Measurements from ENCODE around the gene NAP1L4. TPM values are rescaled to one million over a fixed set of nuclear protein-coding genes. Genes with fewer than 3 reads are reported as not detected.

Gene NAP1L4
- total RNA-seq, 4 donors from 2014 or later, result 67.2 to 99.0 (median 82.4) TPM

DNA sequence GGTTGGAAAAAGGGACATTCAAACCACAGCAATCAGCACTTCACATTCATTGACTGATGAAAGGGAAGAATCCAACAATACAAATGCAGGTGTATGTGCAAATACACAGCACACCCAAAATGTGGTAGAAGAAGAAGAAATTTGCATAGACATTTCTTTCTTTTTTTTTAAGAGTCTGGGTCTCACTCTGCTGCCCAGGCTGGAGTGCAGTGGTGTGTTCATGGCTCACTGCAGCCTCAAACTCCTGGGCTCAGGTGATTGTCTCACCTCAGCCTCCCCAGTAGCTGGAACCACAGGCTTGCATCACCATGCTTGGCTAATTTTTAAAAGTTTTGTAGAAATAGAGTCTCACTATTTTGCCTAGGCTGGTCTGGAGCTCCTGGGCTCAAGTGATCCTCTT is 43.2 kb upstream of the NAP1L4 start:
- no peak for TF ChIP-seq POLR2A (IDR thresholded peaks at IDR 0.05)
- TF ChIP-seq, protein P1, sequence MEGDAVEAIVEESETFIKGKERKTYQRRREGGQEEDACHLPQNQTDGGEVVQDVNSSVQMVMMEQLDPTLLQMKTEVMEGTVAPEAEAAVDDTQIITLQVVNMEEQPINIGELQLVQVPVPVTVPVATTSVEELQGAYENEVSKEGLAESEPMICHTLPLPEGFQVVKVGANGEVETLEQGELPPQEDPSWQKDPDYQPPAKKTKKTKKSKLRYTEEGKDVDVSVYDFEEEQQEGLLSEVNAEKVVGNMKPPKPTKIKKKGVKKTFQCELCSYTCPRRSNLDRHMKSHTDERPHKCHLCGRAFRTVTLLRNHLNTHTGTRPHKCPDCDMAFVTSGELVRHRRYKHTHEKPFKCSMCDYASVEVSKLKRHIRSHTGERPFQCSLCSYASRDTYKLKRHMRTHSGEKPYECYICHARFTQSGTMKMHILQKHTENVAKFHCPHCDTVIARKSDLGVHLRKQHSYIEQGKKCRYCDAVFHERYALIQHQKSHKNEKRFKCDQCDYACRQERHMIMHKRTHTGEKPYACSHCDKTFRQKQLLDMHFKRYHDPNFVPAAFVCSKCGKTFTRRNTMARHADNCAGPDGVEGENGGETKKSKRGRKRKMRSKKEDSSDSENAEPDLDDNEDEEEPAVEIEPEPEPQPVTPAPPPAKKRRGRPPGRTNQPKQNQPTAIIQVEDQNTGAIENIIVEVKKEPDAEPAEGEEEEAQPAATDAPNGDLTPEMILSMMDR (IDR thresholded peaks at IDR 0.05), result no peak
- DNase-seq (ENCODE audit: low spot score in 2 of 2), result no peak
- H3K4me3 ChIP-seq (ENCODE audit: low read depth, poor library complexity, severe bottlenecking), result no peak overlapping the region
- intact Hi-C loops (cut with DNase I; ENCODE audit: low total_unique reads), result loop anchor here (5.0 kb wide), 2 partner anchors 57 to 182 kb away; partner anchors contain the start of gene MRGPRG

DNA sequence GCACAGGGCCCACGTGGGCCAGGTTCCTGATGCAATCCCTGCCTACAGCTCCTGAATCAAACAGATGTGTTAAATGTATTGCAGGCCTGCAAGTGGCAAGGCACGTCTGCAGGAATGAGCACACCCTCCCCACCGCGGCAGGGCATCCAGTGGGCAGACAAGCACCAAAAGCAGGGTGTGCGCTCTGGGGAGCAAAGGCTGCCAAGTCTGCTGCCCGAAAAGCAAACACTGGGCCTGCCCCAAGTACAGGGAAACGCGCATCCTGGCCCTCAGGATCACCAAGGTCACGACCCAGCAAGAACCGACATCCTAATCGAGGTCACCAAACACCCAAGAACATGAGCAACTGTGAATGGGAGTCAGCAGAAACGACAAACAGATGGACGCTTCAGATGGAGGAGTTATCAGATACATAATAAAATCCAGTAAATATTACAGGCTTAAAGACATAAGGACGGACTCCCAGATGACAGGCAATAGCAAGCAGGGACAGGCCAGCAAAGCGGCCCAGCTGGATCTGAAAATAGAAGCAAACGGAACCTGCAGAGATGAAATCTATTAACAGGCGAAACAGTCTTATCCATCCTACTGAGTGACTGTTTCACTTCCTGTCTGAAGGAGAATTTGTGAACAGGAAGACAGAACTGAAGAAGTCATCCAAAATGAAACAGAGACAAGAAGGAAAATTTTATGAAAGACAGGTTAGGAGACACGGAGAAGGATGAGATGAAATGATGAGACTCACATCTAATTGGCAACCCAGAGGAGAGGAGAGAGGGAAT is 38.4 kb upstream of the NAP1L4 start:
- no peak for DNase-seq (ENCODE audit: low spot score in 2 of 2)
- H3K4me3 ChIP-seq (ENCODE audit: low read depth, poor library complexity, severe bottlenecking), result no peak overlapping the region
- intact Hi-C loops (cut with DNase I; ENCODE audit: low total_unique reads), result no loop called here
- TF ChIP-seq POLR2A (IDR thresholded peaks at IDR 0.05), result no peak
- TF ChIP-seq, protein P1 (IDR thresholded peaks at IDR 0.05), result no peak
- 57 to 61% methylated on average over 18 of the region's 18 CpGs for WGBS, 2 donors

DNA sequence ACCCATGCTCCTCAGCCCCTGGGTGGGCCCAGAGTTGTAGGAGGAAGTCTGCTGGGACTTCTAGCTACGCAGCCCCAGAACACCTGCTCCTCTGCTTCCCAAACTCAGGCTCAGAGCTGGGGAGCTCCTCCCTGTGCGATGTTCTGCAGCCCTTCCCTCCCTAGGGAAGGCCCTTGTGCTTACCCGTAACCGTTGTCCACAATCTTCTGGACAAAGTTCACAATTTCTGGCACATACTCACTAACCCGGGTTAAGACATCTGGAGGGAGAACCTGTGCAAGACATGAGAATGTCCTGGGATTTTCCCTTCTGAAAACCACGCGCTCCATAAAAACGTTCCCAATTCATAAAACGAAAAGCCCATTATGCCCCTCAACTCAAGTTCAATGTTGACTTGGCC is 36.7 kb upstream of the NAP1L4 start:
- intact Hi-C loops (cut with DNase I; ENCODE audit: low total_unique reads), result no loop called here
- TF ChIP-seq POLR2A (IDR thresholded peaks at IDR 0.05), result no peak
- TF ChIP-seq, protein P1 (IDR thresholded peaks at IDR 0.05), result no peak
- WGBS, 2 donors, result 91 to 93% methylated on average over 9 of the region's 9 CpGs
- H3K4me3 ChIP-seq (ENCODE audit: low read depth, poor library complexity, severe bottlenecking), result no peak overlapping the region
- no peak for DNase-seq (ENCODE audit: low spot score in 2 of 2)

DNA sequence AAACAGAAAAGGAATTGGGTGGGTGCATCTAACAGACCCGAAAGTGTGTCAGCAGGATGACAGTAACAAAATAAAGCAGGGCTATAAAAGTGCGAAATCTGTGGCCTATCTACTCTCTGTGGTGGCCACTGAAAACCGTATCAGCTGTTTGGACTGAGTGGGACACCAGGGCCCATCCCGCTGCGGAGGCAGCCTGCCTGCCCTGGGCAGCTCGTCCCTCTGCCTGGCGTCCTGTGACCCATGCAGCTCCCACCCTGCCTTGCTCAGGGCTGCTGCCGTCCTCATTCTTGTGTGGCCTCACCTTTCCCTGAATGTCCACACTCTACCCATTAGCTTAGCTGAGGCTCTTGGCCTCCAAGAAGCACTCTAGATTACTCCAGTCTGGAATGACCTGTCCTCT is 34.7 kb upstream of the NAP1L4 start:
- no peak for TF ChIP-seq POLR2A (IDR thresholded peaks at IDR 0.05)
- TF ChIP-seq, protein P1 (IDR thresholded peaks at IDR 0.05), result no peak
- no peak overlapping the region for H3K4me3 ChIP-seq (ENCODE audit: low read depth, poor library complexity, severe bottlenecking)
- no peak for DNase-seq (ENCODE audit: low spot score in 2 of 2)
- intact Hi-C loops (cut with DNase I; ENCODE audit: low total_unique reads), result no loop called here
- WGBS, 2 donors, result 95 to 96% methylated on average over 8 of the region's 8 CpGs

DNA sequence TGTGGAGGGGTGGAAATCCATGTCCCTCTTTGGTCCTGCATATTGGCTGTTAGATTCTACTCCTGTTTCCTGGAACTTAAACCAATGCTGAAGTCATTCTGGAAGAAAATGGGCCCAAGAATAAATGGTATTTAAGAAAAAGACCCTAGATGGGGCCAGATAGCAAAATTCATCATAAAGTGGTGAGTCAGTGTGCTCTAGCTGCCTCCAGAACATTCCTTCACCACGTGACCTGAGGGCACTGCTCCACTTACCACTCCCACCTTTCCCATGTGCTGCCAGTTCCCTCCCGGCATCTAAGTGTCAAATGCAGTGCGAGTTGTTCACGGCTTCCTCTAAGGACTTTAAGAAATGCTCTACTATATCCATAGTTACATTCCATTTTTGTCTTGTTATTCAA is 30.9 kb upstream of the NAP1L4 start:
- no peak for TF ChIP-seq POLR2A (IDR thresholded peaks at IDR 0.05)
- TF ChIP-seq, protein P1 (IDR thresholded peaks at IDR 0.05), result no peak
- WGBS, 2 donors, result 37 to 49% methylated on average over 4 of the region's 4 CpGs
- DNase-seq (ENCODE audit: low spot score in 2 of 2), result no peak
- no peak overlapping the region for H3K4me3 ChIP-seq (ENCODE audit: low read depth, poor library complexity, severe bottlenecking)
- intact Hi-C loops (cut with DNase I; ENCODE audit: low total_unique reads), result no loop called here

All from lower leg skin (tissue), 4 donors.